Liver (tissue), 9 donors: Measurements from ENCODE around the gene DAD1. TPM values are rescaled to one million over a fixed set of nuclear protein-coding genes. Genes with fewer than 3 reads are reported as not detected.

ENCODE experiments used
- DNase-seq: peaks from one replicate; pipeline ENCODE4 v3.0.0-alpha.2; 2017; ENCODE audit warnings: low spot score
- H3K27ac ChIP-seq, 2 donors: one replicate each; pipeline ENCODE4 v1.7.0; 2013; ENCODE audit warnings: inconsistent platforms in 2 of 2, low read length in 2 of 2, control low read depth in 1 of 2, low read depth in 1 of 2, mild to moderate bottlenecking in 1 of 2
- H3K27me3 ChIP-seq, 4 donors: one replicate each; pipeline versions ENCODE4 v1.6.1 to v1.7.0; 2013; ENCODE audit warnings: low read length in 3 of 4, inconsistent platforms in 1 of 4, mild to moderate bottlenecking in 1 of 4, moderate library complexity in 1 of 4; ENCODE audit not compliant: control insufficient read depth in 4 of 4, insufficient read depth in 4 of 4
- H3K36me3 ChIP-seq, 4 donors: one replicate each; pipeline versions ENCODE4 v1.6.1 to v1.7.0; 2013; ENCODE audit warnings: low read length in 3 of 4, mild to moderate bottlenecking in 3 of 4, low read depth in 1 of 4, moderate library complexity in 1 of 4; ENCODE audit not compliant: control insufficient read depth in 4 of 4, insufficient read depth in 3 of 4
- H3K4me1 ChIP-seq, 4 donors: one replicate each; pipeline versions ENCODE4 v1.6.1 to v1.7.0; 2013; ENCODE audit warnings: low read length in 3 of 4, mild to moderate bottlenecking in 3 of 4, moderate library complexity in 1 of 4; ENCODE audit not compliant: control insufficient read depth in 4 of 4, insufficient read depth in 4 of 4
- H3K4me3 ChIP-seq, 3 donors: one replicate each; pipeline versions ENCODE4 v1.6.1 to v1.7.0; 2013; ENCODE audit warnings: low read length in 3 of 3, control low read depth in 1 of 3, low read depth in 1 of 3, mild to moderate bottlenecking in 1 of 3
- H3K9ac ChIP-seq, 2 donors: one replicate each; pipeline ENCODE4 v1.7.0; 2013; ENCODE audit warnings: low read length in 2 of 2, mild to moderate bottlenecking in 2 of 2, moderate library complexity in 2 of 2, control low read depth in 1 of 2, low read depth in 1 of 2
- H3K9me3 ChIP-seq, 4 donors: one replicate each; pipeline versions ENCODE4 v1.6.1 to v1.7.0; 2013; ENCODE audit warnings: low read length in 3 of 4; ENCODE audit not compliant: control insufficient read depth in 4 of 4
- FOXA1 ChIP-seq: IDR thresholded peaks from 2 replicates; pipeline ENCODE4 v1.6.1; 2016; ENCODE audit warnings: antibody characterized with exemption
- FOXA2 ChIP-seq: IDR thresholded peaks from 2 replicates; pipeline ENCODE4 v1.6.1; 2016; ENCODE audit warnings: antibody characterized with exemption
- GABPA ChIP-seq, 2 donors: IDR thresholded peaks in 1 of 2; conservative IDR thresholded peaks in 1 of 2; 2 replicates each; pipeline ENCODE4 v1.6.1; 2016; ENCODE audit warnings: antibody characterized with exemption in 2 of 2, mild to moderate bottlenecking in 1 of 2, moderate library complexity in 1 of 2
- HNF4A ChIP-seq, 2 donors: conservative IDR thresholded peaks; 2 replicates each; pipeline ENCODE4 v1.6.1; 2016; ENCODE audit warnings: antibody characterized with exemption in 2 of 2, mild to moderate bottlenecking in 2 of 2
- JUND ChIP-seq, 2 donors: IDR thresholded peaks; 2 replicates each; pipeline ENCODE4 v1.6.1; 2016; ENCODE audit warnings: antibody characterized with exemption in 2 of 2
- NR2F2 ChIP-seq: IDR thresholded peaks from 2 replicates; pipeline ENCODE4 v1.6.1; 2016; ENCODE audit warnings: antibody characterized with exemption
- RAD21 ChIP-seq, 2 donors: IDR thresholded peaks; 2 replicates each; pipeline ENCODE4 v1.6.1; 2016; ENCODE audit warnings: antibody characterized with exemption in 2 of 2, mild to moderate bottlenecking in 2 of 2
- RXRA ChIP-seq, 2 donors: IDR thresholded peaks; 2 replicates each; pipeline ENCODE4 v1.6.1; 2017 to 2018; ENCODE audit warnings: antibody characterized with exemption in 2 of 2, mild to moderate bottlenecking in 1 of 2
- TAF1 ChIP-seq: conservative IDR thresholded peaks from 2 replicates; pipeline ENCODE4 v1.6.1; 2016; ENCODE audit warnings: antibody characterized with exemption, mild to moderate bottlenecking
- YY1 ChIP-seq: IDR thresholded peaks from 2 replicates; pipeline ENCODE4 v1.6.1; 2016; ENCODE audit warnings: antibody characterized with exemption, mild to moderate bottlenecking
- WGBS: extraction: QIAGEN DNeasy Blood & Tissue Kit; methylation state at CpG from one replicate; pipeline ENCODE4 v1.1.7; 2013; 5-methylcytosine and 5-hydroxymethylcytosine counted together
- polyA plus RNA-seq, 2 donors: library from polyadenylated mRNA; stranded (reverse) in 1 of 2; unstranded in 1 of 2; fragments of 200-250 nt in 1 of 2; fragments of >200 nt in 1 of 2; fragmentation: Nextera tagmentation in 1 of 2; extraction: Ambion mirVana in 1 of 2; gene quantifications; one replicate each; pipeline versions ENCODE4 v1.2.1 to v1.2.3, GENCODE V29; 2013 to 2015
- total RNA-seq, 2 donors: library from RNA; depleted of rRNA; stranded (reverse); fragments of >200 nt; gene quantifications; one replicate each; pipeline ENCODE4 v1.2.3, GENCODE V29; 2014
- TF ChIP-seq, protein P1 (sequence below): IDR thresholded peaks from 2 replicates; pipeline ENCODE4 v1.6.1; 2016; ENCODE audit warnings: antibody characterized with exemption
- TF ChIP-seq, protein P2 (sequence below): IDR thresholded peaks from 2 replicates; pipeline ENCODE4 v1.6.1; 2016; ENCODE audit warnings: antibody characterized with exemption
- TF ChIP-seq, protein P3 (sequence below): IDR thresholded peaks from 2 replicates; pipeline ENCODE4 v1.6.1; 2016; ENCODE audit warnings: antibody characterized with exemption, mild to moderate bottlenecking
- TF ChIP-seq, protein P4 (sequence below): IDR thresholded peaks from 2 replicates; pipeline ENCODE4 v1.6.1; 2016; ENCODE audit warnings: antibody characterized with exemption
- donor health status: healthy.
- donor health status: healthy.
- donor health status: healthy.
- donor health status: healthy.
- donor health status: healthy.

Gene DAD1
- total and polyA plus RNA-seq, 4 donors = 142 to 254 (median 205) TPM

DNA sequence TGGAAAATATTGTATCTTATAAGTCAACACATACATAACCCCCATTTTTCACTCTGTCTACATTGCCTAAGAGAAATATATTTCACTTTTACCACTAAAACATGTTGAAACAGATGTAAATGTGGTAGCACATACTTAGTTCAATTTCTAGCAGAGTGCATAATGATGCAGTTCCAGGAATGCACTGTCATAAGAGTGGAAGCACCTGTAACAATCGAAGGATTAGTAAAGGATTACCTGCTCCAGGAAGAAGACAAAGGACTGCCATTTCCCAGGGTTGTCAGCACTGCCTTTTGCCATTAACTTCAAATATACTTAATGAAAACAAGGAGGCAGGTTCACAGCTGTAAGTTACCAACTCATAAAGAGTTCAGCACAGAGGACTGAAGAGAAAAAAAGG is 24.6 kb downstream of the DAD1 start:
- H3K27ac ChIP-seq = no peak overlapping the region
- 85% methylated on average over 1 of the region's 1 CpG for WGBS

DNA sequence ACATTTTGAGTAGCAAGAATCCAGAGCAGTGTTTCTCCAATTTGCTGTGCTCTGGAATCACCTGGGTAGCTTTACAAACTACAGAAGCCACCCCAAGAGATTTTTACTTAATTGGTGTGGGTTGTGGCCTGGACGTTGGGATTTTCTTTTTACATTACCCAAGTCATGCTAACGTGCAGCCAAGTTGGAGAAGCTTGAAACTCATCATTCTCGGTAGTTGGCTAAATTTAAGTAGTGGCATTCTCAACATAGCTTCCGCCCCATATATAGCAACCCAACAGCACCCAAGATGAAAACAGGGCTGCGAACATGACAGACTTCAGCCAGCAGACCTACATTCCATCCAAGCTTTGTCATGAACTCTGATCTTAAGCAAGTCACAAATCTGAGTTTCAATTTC is 25.0 kb downstream of the DAD1 start:
- peaks cover 2 to 13% (median 8%) of the 10 kb centered on the region in 4 donors for H3K4me1 ChIP-seq
- H3K27me3 ChIP-seq = no peaks in the 10 kb centered on the region
- 84% methylated on average over 5 of the region's 5 CpGs for WGBS
- peaks cover 7 to 35% (median 20%) of the 10 kb centered on the region in 4 donors for H3K36me3 ChIP-seq
- no peak for DNase-seq
- no peak overlapping the region for H3K9ac ChIP-seq
- no peak overlapping the region for H3K27ac ChIP-seq
- H3K4me3 ChIP-seq = no peak overlapping the region
- H3K9me3 ChIP-seq = no peaks in the 10 kb centered on the region
- no peak for TF ChIP-seq TAF1
- TF ChIP-seq, protein P1, sequence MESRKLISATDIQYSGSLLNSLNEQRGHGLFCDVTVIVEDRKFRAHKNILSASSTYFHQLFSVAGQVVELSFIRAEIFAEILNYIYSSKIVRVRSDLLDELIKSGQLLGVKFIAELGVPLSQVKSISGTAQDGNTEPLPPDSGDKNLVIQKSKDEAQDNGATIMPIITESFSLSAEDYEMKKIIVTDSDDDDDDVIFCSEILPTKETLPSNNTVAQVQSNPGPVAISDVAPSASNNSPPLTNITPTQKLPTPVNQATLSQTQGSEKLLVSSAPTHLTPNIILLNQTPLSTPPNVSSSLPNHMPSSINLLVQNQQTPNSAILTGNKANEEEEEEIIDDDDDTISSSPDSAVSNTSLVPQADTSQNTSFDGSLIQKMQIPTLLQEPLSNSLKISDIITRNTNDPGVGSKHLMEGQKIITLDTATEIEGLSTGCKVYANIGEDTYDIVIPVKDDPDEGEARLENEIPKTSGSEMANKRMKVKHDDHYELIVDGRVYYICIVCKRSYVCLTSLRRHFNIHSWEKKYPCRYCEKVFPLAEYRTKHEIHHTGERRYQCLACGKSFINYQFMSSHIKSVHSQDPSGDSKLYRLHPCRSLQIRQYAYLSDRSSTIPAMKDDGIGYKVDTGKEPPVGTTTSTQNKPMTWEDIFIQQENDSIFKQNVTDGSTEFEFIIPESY = no peak
- no peak for TF ChIP-seq YY1
- TF ChIP-seq RXRA (IDR thresholded peaks at IDR 0.05) = no peak
- TF ChIP-seq, protein P2, sequence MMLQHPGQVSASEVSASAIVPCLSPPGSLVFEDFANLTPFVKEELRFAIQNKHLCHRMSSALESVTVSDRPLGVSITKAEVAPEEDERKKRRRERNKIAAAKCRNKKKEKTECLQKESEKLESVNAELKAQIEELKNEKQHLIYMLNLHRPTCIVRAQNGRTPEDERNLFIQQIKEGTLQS = no peak
- TF ChIP-seq, protein P3, sequence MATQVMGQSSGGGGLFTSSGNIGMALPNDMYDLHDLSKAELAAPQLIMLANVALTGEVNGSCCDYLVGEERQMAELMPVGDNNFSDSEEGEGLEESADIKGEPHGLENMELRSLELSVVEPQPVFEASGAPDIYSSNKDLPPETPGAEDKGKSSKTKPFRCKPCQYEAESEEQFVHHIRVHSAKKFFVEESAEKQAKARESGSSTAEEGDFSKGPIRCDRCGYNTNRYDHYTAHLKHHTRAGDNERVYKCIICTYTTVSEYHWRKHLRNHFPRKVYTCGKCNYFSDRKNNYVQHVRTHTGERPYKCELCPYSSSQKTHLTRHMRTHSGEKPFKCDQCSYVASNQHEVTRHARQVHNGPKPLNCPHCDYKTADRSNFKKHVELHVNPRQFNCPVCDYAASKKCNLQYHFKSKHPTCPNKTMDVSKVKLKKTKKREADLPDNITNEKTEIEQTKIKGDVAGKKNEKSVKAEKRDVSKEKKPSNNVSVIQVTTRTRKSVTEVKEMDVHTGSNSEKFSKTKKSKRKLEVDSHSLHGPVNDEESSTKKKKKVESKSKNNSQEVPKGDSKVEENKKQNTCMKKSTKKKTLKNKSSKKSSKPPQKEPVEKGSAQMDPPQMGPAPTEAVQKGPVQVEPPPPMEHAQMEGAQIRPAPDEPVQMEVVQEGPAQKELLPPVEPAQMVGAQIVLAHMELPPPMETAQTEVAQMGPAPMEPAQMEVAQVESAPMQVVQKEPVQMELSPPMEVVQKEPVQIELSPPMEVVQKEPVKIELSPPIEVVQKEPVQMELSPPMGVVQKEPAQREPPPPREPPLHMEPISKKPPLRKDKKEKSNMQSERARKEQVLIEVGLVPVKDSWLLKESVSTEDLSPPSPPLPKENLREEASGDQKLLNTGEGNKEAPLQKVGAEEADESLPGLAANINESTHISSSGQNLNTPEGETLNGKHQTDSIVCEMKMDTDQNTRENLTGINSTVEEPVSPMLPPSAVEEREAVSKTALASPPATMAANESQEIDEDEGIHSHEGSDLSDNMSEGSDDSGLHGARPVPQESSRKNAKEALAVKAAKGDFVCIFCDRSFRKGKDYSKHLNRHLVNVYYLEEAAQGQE = no peak
- TF ChIP-seq, protein P4, sequence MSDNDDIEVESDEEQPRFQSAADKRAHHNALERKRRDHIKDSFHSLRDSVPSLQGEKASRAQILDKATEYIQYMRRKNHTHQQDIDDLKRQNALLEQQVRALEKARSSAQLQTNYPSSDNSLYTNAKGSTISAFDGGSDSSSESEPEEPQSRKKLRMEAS = no peak
- no peak for TF ChIP-seq FOXA1
- no peak for TF ChIP-seq NR2F2
- TF ChIP-seq HNF4A (conservative IDR thresholded peaks at IDR 0.05) = no peak
- no peak for TF ChIP-seq GABPA (IDR thresholded peaks at IDR 0.05 in 1 of 2, conservative IDR thresholded peaks at IDR 0.05 in 1 of 2)

More for the DNA sequence above, 24.6 kb downstream of the DAD1 start:
- H3K4me1 ChIP-seq = peaks cover 2 to 13% (median 8%) of the 10 kb centered on the region in 4 donors
- TF ChIP-seq GABPA (IDR thresholded peaks at IDR 0.05 in 1 of 2, conservative IDR thresholded peaks at IDR 0.05 in 1 of 2) = no peak
- TF ChIP-seq FOXA2 = no peak
- TF ChIP-seq, protein P3 = no peak
- TF ChIP-seq HNF4A (conservative IDR thresholded peaks at IDR 0.05) = no peak
- no peak for TF ChIP-seq FOXA1
- TF ChIP-seq, protein P1 = no peak
- TF ChIP-seq, protein P4 = no peak
- no peak for TF ChIP-seq NR2F2
- TF ChIP-seq, protein P2 = no peak
- no peak for TF ChIP-seq RAD21 (IDR thresholded peaks at IDR 0.05)
- TF ChIP-seq JUND (IDR thresholded peaks at IDR 0.05) = no peak
- H3K4me3 ChIP-seq = no peak overlapping the region
- H3K9me3 ChIP-seq = no peaks in the 10 kb centered on the region
- H3K36me3 ChIP-seq = peaks cover 7 to 36% (median 20%) of the 10 kb centered on the region in 4 donors
- DNase-seq = no peak
- H3K9ac ChIP-seq = no peak overlapping the region
- H3K27me3 ChIP-seq = no peaks in the 10 kb centered on the region
